ENCODE measurements around the gene NEO1. TPM values are rescaled to one million over a fixed set of nuclear protein-coding genes. Genes with fewer than 3 reads are reported as not detected.

NEO1 gene
- total RNA-seq, 1 donor from 2014 or later, result 44.6 TPM

GRCh38 chr15:73328981-73329380 is 276.7 kb downstream of the NEO1 start:
- no peak for DNase-seq (ENCODE audit: low read depth in 2 of 2)

GRCh38 chr15:73329501-73330200 is 277.4 kb downstream of the NEO1 start:
- no peak for DNase-seq (ENCODE audit: low read depth in 2 of 2)

GRCh38 chr15:73330206-73331051 is 278.2 kb downstream of the NEO1 start:
- DNase-seq (ENCODE audit: low read depth in 2 of 2), result no peak

- no peak for DNase-seq (ENCODE audit: low read depth in 2 of 2)
These were observed 279.2 kb downstream of the NEO1 start for GRCh38 chr15:73331501-73331900.

GRCh38 chr15:73331991-73332925 is 280.0 kb downstream of the NEO1 start:
- DNase-seq (ENCODE audit: low read depth in 2 of 2), result no peak

- no peak for DNase-seq (ENCODE audit: low read depth in 2 of 2)
These were observed 280.7 kb downstream of the NEO1 start for GRCh38 chr15:73333001-73333400.

- DNase-seq (ENCODE audit: low read depth in 2 of 2), result no peak
These were observed 281.8 kb downstream of the NEO1 start for GRCh38 chr15:73334086-73334485.

GRCh38 chr15:73335026-73335425 is 282.8 kb downstream of the NEO1 start:
- DNase-seq (ENCODE audit: low read depth in 2 of 2), result no peak

- no peak for DNase-seq (ENCODE audit: low read depth in 2 of 2)
These were observed 283.2 kb downstream of the NEO1 start for GRCh38 chr15:73335471-73335870.

- no peak for DNase-seq (ENCODE audit: low read depth in 2 of 2)
These were observed 284.5 kb downstream of the NEO1 start for GRCh38 chr15:73336756-73337155.

- no peak for DNase-seq (ENCODE audit: low read depth in 2 of 2)
These were observed 284.9 kb downstream of the NEO1 start for GRCh38 chr15:73337187-73337586.

GRCh38 chr15:73338058-73338457 is 285.8 kb downstream of the NEO1 start:
- no peak for DNase-seq (ENCODE audit: low read depth in 2 of 2)

GRCh38 chr15:73338606-73339374 is 286.5 kb downstream of the NEO1 start:
- no peak for DNase-seq (ENCODE audit: low read depth in 2 of 2)

- no peak for DNase-seq (ENCODE audit: low read depth in 2 of 2)
These were observed 288.4 kb downstream of the NEO1 start for GRCh38 chr15:73340502-73341192.

- no peak for DNase-seq (ENCODE audit: low read depth in 2 of 2)
These were observed 289.8 kb downstream of the NEO1 start for GRCh38 chr15:73341886-73342600.

- no peak for DNase-seq (ENCODE audit: low read depth in 2 of 2)
These were observed 291.8 kb downstream of the NEO1 start for GRCh38 chr15:73344056-73344455.

- DNase-seq (ENCODE audit: low read depth in 2 of 2), result no peak
These were observed 293.4 kb downstream of the NEO1 start for GRCh38 chr15:73345658-73346057.

- peak; percentile 35 to 65 for DNase-seq (ENCODE audit: low read depth in 2 of 2)
These were observed 294.6 kb downstream of the NEO1 start for GRCh38 chr15:73346735-73347312.

GRCh38 chr15:73349191-73349590 is 296.9 kb downstream of the NEO1 start:
- DNase-seq (ENCODE audit: low read depth in 2 of 2), result no peak
